ENCODE results near the gene SPECC1L.

SPECC1L gene

DNA sequence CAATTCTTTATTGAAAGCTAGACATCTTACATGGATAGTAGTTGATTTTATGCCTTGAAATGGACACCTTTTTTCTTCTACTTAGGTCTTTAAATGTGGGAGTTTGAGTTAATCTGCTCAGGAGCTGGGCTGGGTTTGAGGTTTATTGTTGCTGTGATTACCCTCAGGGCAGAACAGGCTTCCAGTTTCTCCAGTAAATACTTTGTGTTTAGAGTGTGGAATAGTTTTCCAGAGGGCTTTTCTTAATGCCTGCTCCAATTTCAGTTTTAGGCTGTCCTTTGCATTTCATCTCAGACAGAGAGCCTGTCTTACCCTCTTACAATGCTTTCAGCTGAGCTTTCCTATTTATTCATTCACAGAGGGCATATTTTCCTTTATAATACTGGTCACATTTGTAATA, 86.9 kb downstream of the SPECC1L start:
- no peaks in the 10 kb centered on the region for H3K27me3 ChIP-seq (ENCODE audit: control insufficient read depth, insufficient read depth, low read length)
- H3K9me3 ChIP-seq (ENCODE audit: control insufficient read depth, insufficient read depth, low read length), result peaks cover 2% of the 10 kb centered on the region
- no peak overlapping the region for H3K4me3 ChIP-seq (ENCODE audit: low read depth, low read length)
- H3K4me1 ChIP-seq (ENCODE audit: control insufficient read depth, insufficient read depth, low read length), result no peaks in the 10 kb centered on the region
- H3K9ac ChIP-seq (ENCODE audit: low read depth, low read length), result no peak overlapping the region
- peaks cover 12% of the 10 kb centered on the region for H3K36me3 ChIP-seq (ENCODE audit: control insufficient read depth, insufficient read depth, low read length)

- H3K9ac ChIP-seq (ENCODE audit: low read depth, low read length), result no peak overlapping the region
- peaks cover 12% of the 10 kb centered on the region for H3K36me3 ChIP-seq (ENCODE audit: control insufficient read depth, insufficient read depth, low read length)
- no peaks in the 10 kb centered on the region for H3K4me1 ChIP-seq (ENCODE audit: control insufficient read depth, insufficient read depth, low read length)
- H3K9me3 ChIP-seq (ENCODE audit: control insufficient read depth, insufficient read depth, low read length), result peaks cover 2% of the 10 kb centered on the region
- no peak overlapping the region for H3K4me3 ChIP-seq (ENCODE audit: low read depth, low read length)
- no peaks in the 10 kb centered on the region for H3K27me3 ChIP-seq (ENCODE audit: control insufficient read depth, insufficient read depth, low read length)
Observed at GRCh38 chr22:24358105-24358836, 87.6 kb downstream of the SPECC1L start.

GRCh38 chr22:24359452-24360120, 89.0 kb downstream of the SPECC1L start:
- H3K36me3 ChIP-seq (ENCODE audit: control insufficient read depth, insufficient read depth, low read length), result peaks cover 6% of the 10 kb centered on the region
- H3K9me3 ChIP-seq (ENCODE audit: control insufficient read depth, insufficient read depth, low read length), result no peaks in the 10 kb centered on the region
- H3K4me1 ChIP-seq (ENCODE audit: control insufficient read depth, insufficient read depth, low read length), result no peaks in the 10 kb centered on the region
- H3K27me3 ChIP-seq (ENCODE audit: control insufficient read depth, insufficient read depth, low read length), result no peaks in the 10 kb centered on the region
- no peak overlapping the region for H3K4me3 ChIP-seq (ENCODE audit: low read depth, low read length)
- no peak overlapping the region for H3K9ac ChIP-seq (ENCODE audit: low read depth, low read length)

- peaks cover 5% of the 10 kb centered on the region for H3K36me3 ChIP-seq (ENCODE audit: control insufficient read depth, insufficient read depth, low read length)
- H3K4me1 ChIP-seq (ENCODE audit: control insufficient read depth, insufficient read depth, low read length), result no peaks in the 10 kb centered on the region
- H3K4me3 ChIP-seq (ENCODE audit: low read depth, low read length), result no peak overlapping the region
- no peak overlapping the region for H3K9ac ChIP-seq (ENCODE audit: low read depth, low read length)
- no peaks in the 10 kb centered on the region for H3K9me3 ChIP-seq (ENCODE audit: control insufficient read depth, insufficient read depth, low read length)
- no peaks in the 10 kb centered on the region for H3K27me3 ChIP-seq (ENCODE audit: control insufficient read depth, insufficient read depth, low read length)
Observed at GRCh38 chr22:24361976-24362646, 91.5 kb downstream of the SPECC1L start.

GRCh38 chr22:24363243-24363642, 92.6 kb downstream of the SPECC1L start:
- Histone ChIP-seq H3K4me3 (ENCODE audit: low read depth, low read length) (no peak overlapping the region), H3K27me3 (ENCODE audit: control insufficient read depth, insufficient read depth, low read length) (no peaks in the 10 kb centered on the region), H3K4me1 (ENCODE audit: control insufficient read depth, insufficient read depth, low read length) (no peaks in the 10 kb centered on the region), H3K9me3 (ENCODE audit: control insufficient read depth, insufficient read depth, low read length) (no peaks in the 10 kb centered on the region), H3K9ac (ENCODE audit: low read depth, low read length) (no peak overlapping the region), H3K36me3 (ENCODE audit: control insufficient read depth, insufficient read depth, low read length) (peaks cover 5% of the 10 kb centered on the region)

DNA sequence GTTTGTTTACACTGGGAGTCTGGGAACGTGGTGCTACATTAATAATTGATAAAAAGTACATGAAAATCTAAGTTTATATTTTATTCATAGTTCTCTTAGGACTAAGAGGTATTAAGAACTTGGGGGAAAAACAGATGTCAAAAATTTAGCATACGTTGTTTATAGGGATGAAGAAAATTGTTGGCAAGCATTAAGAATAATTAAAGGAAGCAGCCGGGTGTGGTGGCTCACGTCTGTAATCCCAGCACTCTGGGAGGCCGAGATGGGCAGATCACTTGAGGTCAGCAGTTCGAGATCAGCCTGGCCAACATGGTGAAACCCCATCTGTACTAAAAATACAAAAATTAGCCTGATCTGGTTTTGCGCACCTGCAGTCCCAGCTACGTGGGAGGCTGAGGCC, 96.1 kb downstream of the SPECC1L start:
- Histone ChIP-seq H3K4me3 (ENCODE audit: low read depth, low read length) (no peak overlapping the region), H3K9ac (ENCODE audit: low read depth, low read length) (no peak overlapping the region), H3K9me3 (ENCODE audit: control insufficient read depth, insufficient read depth, low read length) (no peaks in the 10 kb centered on the region), H3K36me3 (ENCODE audit: control insufficient read depth, insufficient read depth, low read length) (peaks cover 18% of the 10 kb centered on the region), H3K27me3 (ENCODE audit: control insufficient read depth, insufficient read depth, low read length) (no peaks in the 10 kb centered on the region), H3K4me1 (ENCODE audit: control insufficient read depth, insufficient read depth, low read length) (no peaks in the 10 kb centered on the region)

- no peaks in the 10 kb centered on the region for H3K9me3 ChIP-seq (ENCODE audit: control insufficient read depth, insufficient read depth, low read length)
- H3K27me3 ChIP-seq (ENCODE audit: control insufficient read depth, insufficient read depth, low read length), result no peaks in the 10 kb centered on the region
- peaks cover 16% of the 10 kb centered on the region for H3K36me3 ChIP-seq (ENCODE audit: control insufficient read depth, insufficient read depth, low read length)
Observed at GRCh38 chr22:24367841-24368240, 97.2 kb downstream of the SPECC1L start.

GRCh38 chr22:24370401-24370800, 99.8 kb downstream of the SPECC1L start:
- Histone ChIP-seq H3K36me3 (ENCODE audit: control insufficient read depth, insufficient read depth, low read length) (peaks cover 16% of the 10 kb centered on the region), H3K4me3 (ENCODE audit: low read depth, low read length) (no peak overlapping the region), H3K4me1 (ENCODE audit: control insufficient read depth, insufficient read depth, low read length) (no peaks in the 10 kb centered on the region), H3K27me3 (ENCODE audit: control insufficient read depth, insufficient read depth, low read length) (no peaks in the 10 kb centered on the region), H3K9me3 (ENCODE audit: control insufficient read depth, insufficient read depth, low read length) (no peaks in the 10 kb centered on the region), H3K9ac (ENCODE audit: low read depth, low read length) (no peak overlapping the region)

More at GRCh38 chr22:24367841-24368240, 97.2 kb downstream of the SPECC1L start:
- Histone ChIP-seq H3K4me1 (ENCODE audit: control insufficient read depth, insufficient read depth, low read length) (no peaks in the 10 kb centered on the region), H3K9ac (ENCODE audit: low read depth, low read length) (no peak overlapping the region), H3K4me3 (ENCODE audit: low read depth, low read length) (no peak overlapping the region)

DNA sequence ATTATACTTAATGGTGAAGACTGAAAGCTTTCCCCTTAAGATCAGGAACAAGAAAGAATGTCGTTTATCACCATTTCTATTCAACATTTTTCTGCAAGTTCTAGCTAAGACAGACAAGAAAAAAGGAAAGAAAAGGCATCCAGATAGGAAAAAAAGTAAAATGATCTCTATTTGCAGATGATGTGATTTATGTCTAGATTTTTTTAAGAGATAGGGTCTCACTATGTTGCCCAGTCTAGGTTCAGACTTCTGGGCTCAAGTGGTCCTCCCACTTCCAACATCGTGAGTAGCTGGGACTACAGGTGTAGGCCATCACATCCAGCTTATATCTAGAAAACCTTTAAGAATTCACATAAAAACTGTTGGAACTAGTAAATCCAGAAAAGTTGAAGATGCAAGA, 105.4 kb downstream of the SPECC1L start:
- Histone ChIP-seq H3K4me3 (ENCODE audit: low read depth, low read length) (no peak overlapping the region), H3K36me3 (ENCODE audit: control insufficient read depth, insufficient read depth, low read length) (peaks cover 6% of the 10 kb centered on the region), H3K9me3 (ENCODE audit: control insufficient read depth, insufficient read depth, low read length) (no peaks in the 10 kb centered on the region), H3K9ac (ENCODE audit: low read depth, low read length) (no peak overlapping the region), H3K27me3 (ENCODE audit: control insufficient read depth, insufficient read depth, low read length) (no peaks in the 10 kb centered on the region), H3K4me1 (ENCODE audit: control insufficient read depth, insufficient read depth, low read length) (no peaks in the 10 kb centered on the region)

GRCh38 chr22:24376586-24376985, 106.0 kb downstream of the SPECC1L start:
- H3K9me3 ChIP-seq (ENCODE audit: control insufficient read depth, insufficient read depth, low read length), result no peaks in the 10 kb centered on the region
- no peaks in the 10 kb centered on the region for H3K27me3 ChIP-seq (ENCODE audit: control insufficient read depth, insufficient read depth, low read length)
- no peak overlapping the region for H3K4me3 ChIP-seq (ENCODE audit: low read depth, low read length)
- no peaks in the 10 kb centered on the region for H3K4me1 ChIP-seq (ENCODE audit: control insufficient read depth, insufficient read depth, low read length)
- H3K36me3 ChIP-seq (ENCODE audit: control insufficient read depth, insufficient read depth, low read length), result peaks cover 2% of the 10 kb centered on the region
- H3K9ac ChIP-seq (ENCODE audit: low read depth, low read length), result no peak overlapping the region

- Histone ChIP-seq H3K4me3 (ENCODE audit: low read depth, low read length) (no peak overlapping the region), H3K4me1 (ENCODE audit: control insufficient read depth, insufficient read depth, low read length) (no peaks in the 10 kb centered on the region), H3K27me3 (ENCODE audit: control insufficient read depth, insufficient read depth, low read length) (no peaks in the 10 kb centered on the region), H3K36me3 (ENCODE audit: control insufficient read depth, insufficient read depth, low read length) (no peaks in the 10 kb centered on the region), H3K9me3 (ENCODE audit: control insufficient read depth, insufficient read depth, low read length) (no peaks in the 10 kb centered on the region), H3K9ac (ENCODE audit: low read depth, low read length) (no peak overlapping the region)
Observed at GRCh38 chr22:24379536-24379935, 108.9 kb downstream of the SPECC1L start.

Data from iPS-15b (cell line).